Measurements from ENCODE around the gene MTHFSD. TPM values are rescaled to one million over a fixed set of nuclear protein-coding genes. Genes with fewer than 3 reads are reported as not detected.

MTHFSD gene
- total RNA-seq, 1 experiment from 2014 or later = 18.8 TPM

GRCh38 chr16:86509759-86510464, 45.1 kb downstream of the MTHFSD start:
- no peak overlapping the region for H2AFZ ChIP-seq (ENCODE audit: low read length)
- no peaks in the 10 kb centered on the region for H3K4me1 ChIP-seq (ENCODE audit: low read length)
- H3K4me2 ChIP-seq (ENCODE audit: low read depth, low read length, poor library complexity, severe bottlenecking) = no peak overlapping the region
- H3K9me2 ChIP-seq (replicated peaks; ENCODE audit: insufficient read depth, low read length) = no peaks in the 10 kb centered on the region
- no peak for DNase-seq
- no peaks in the 10 kb centered on the region for H3K27me3 ChIP-seq (ENCODE audit: low read length)
- no peaks in the 10 kb centered on the region for H3K9me3 ChIP-seq (ENCODE audit: low read length)
- H3K9ac ChIP-seq (ENCODE audit: low read length) = no peak overlapping the region
- H3K4me3 ChIP-seq (ENCODE audit: low read length) = no peak overlapping the region
- no peak overlapping the region for H3K27ac ChIP-seq (ENCODE audit: low read length)
- H3K79me2 ChIP-seq (ENCODE audit: low read length) = no peaks in the 10 kb centered on the region
- no peaks in the 10 kb centered on the region for H3K36me3 ChIP-seq (ENCODE audit: insufficient read depth, low read length)
- H4K20me1 ChIP-seq (ENCODE audit: insufficient read depth, low read depth, low read length) = no peaks in the 10 kb centered on the region

GRCh38 chr16:86508947-86509758, 45.9 kb downstream of the MTHFSD start:
- no peak for DNase-seq
- H3K9me3 ChIP-seq (ENCODE audit: low read length) = no peaks in the 10 kb centered on the region
- no peak overlapping the region for H3K4me3 ChIP-seq (ENCODE audit: low read length)
- H3K27ac ChIP-seq (ENCODE audit: low read length) = no peak overlapping the region
- H3K4me1 ChIP-seq (ENCODE audit: low read length) = no peaks in the 10 kb centered on the region
- no peaks in the 10 kb centered on the region for H4K20me1 ChIP-seq (ENCODE audit: insufficient read depth, low read depth, low read length)
- H3K27me3 ChIP-seq (ENCODE audit: low read length) = no peaks in the 10 kb centered on the region
- no peak overlapping the region for H3K4me2 ChIP-seq (ENCODE audit: low read depth, low read length, poor library complexity, severe bottlenecking)
- H2AFZ ChIP-seq (ENCODE audit: low read length) = no peak overlapping the region
- no peak overlapping the region for H3K9ac ChIP-seq (ENCODE audit: low read length)
- H3K79me2 ChIP-seq (ENCODE audit: low read length) = no peaks in the 10 kb centered on the region
- H3K9me2 ChIP-seq (replicated peaks; ENCODE audit: insufficient read depth, low read length) = no peaks in the 10 kb centered on the region
- H3K36me3 ChIP-seq (ENCODE audit: insufficient read depth, low read length) = no peaks in the 10 kb centered on the region

GRCh38 chr16:86508028-86508946, 46.7 kb downstream of the MTHFSD start:
- no peaks in the 10 kb centered on the region for H3K79me2 ChIP-seq (ENCODE audit: low read length)
- no peak overlapping the region for H3K27ac ChIP-seq (ENCODE audit: low read length)
- no peaks in the 10 kb centered on the region for H3K9me3 ChIP-seq (ENCODE audit: low read length)
- H3K36me3 ChIP-seq (ENCODE audit: insufficient read depth, low read length) = no peaks in the 10 kb centered on the region
- DNase-seq = no peak
- H3K4me2 ChIP-seq (ENCODE audit: low read depth, low read length, poor library complexity, severe bottlenecking) = no peak overlapping the region
- H3K4me1 ChIP-seq (ENCODE audit: low read length) = no peaks in the 10 kb centered on the region
- no peaks in the 10 kb centered on the region for H3K9me2 ChIP-seq (replicated peaks; ENCODE audit: insufficient read depth, low read length)
- no peaks in the 10 kb centered on the region for H4K20me1 ChIP-seq (ENCODE audit: insufficient read depth, low read depth, low read length)
- H2AFZ ChIP-seq (ENCODE audit: low read length) = no peak overlapping the region
- H3K27me3 ChIP-seq (ENCODE audit: low read length) = no peaks in the 10 kb centered on the region
- H3K4me3 ChIP-seq (ENCODE audit: low read length) = no peak overlapping the region
- no peak overlapping the region for H3K9ac ChIP-seq (ENCODE audit: low read length)

- Histone ChIP-seq H4K20me1 (ENCODE audit: insufficient read depth, low read depth, low read length) (no peaks in the 10 kb centered on the region), H3K9ac (ENCODE audit: low read length) (no peak overlapping the region), H3K79me2 (ENCODE audit: low read length) (no peaks in the 10 kb centered on the region), H2AFZ (ENCODE audit: low read length) (no peak overlapping the region), H3K27ac (ENCODE audit: low read length) (no peak overlapping the region), H3K4me3 (ENCODE audit: low read length) (no peak overlapping the region), H3K9me2 (replicated peaks; ENCODE audit: insufficient read depth, low read length) (no peaks in the 10 kb centered on the region), H3K36me3 (ENCODE audit: insufficient read depth, low read length) (no peaks in the 10 kb centered on the region), H3K27me3 (ENCODE audit: low read length) (no peaks in the 10 kb centered on the region), H3K4me2 (ENCODE audit: low read depth, low read length, poor library complexity, severe bottlenecking) (no peak overlapping the region), H3K9me3 (ENCODE audit: low read length) (no peaks in the 10 kb centered on the region), H3K4me1 (ENCODE audit: low read length) (no peaks in the 10 kb centered on the region)
- no peak for DNase-seq
Measured at GRCh38 chr16:86507173-86508027, 47.6 kb downstream of the MTHFSD start.

GRCh38 chr16:86505899-86506864, 48.9 kb downstream of the MTHFSD start:
- H2AFZ ChIP-seq (ENCODE audit: low read length) = no peak overlapping the region
- H3K36me3 ChIP-seq (ENCODE audit: insufficient read depth, low read length) = no peaks in the 10 kb centered on the region
- H3K4me2 ChIP-seq (ENCODE audit: low read depth, low read length, poor library complexity, severe bottlenecking) = no peak overlapping the region
- no peaks in the 10 kb centered on the region for H3K79me2 ChIP-seq (ENCODE audit: low read length)
- H3K27ac ChIP-seq (ENCODE audit: low read length) = no peak overlapping the region
- H3K4me1 ChIP-seq (ENCODE audit: low read length) = no peaks in the 10 kb centered on the region
- DNase-seq = no peak
- no peaks in the 10 kb centered on the region for H4K20me1 ChIP-seq (ENCODE audit: insufficient read depth, low read depth, low read length)
- no peak overlapping the region for H3K9ac ChIP-seq (ENCODE audit: low read length)
- H3K9me3 ChIP-seq (ENCODE audit: low read length) = no peaks in the 10 kb centered on the region
- H3K27me3 ChIP-seq (ENCODE audit: low read length) = no peaks in the 10 kb centered on the region
- no peak overlapping the region for H3K4me3 ChIP-seq (ENCODE audit: low read length)
- H3K9me2 ChIP-seq (replicated peaks; ENCODE audit: insufficient read depth, low read length) = no peaks in the 10 kb centered on the region

- no peaks in the 10 kb centered on the region for H3K36me3 ChIP-seq (ENCODE audit: insufficient read depth, low read length)
- no peaks in the 10 kb centered on the region for H3K9me2 ChIP-seq (replicated peaks; ENCODE audit: insufficient read depth, low read length)
- no peaks in the 10 kb centered on the region for H3K9me3 ChIP-seq (ENCODE audit: low read length)
- H2AFZ ChIP-seq (ENCODE audit: low read length) = no peak overlapping the region
- no peak for DNase-seq
- no peak overlapping the region for H3K4me3 ChIP-seq (ENCODE audit: low read length)
- H3K4me1 ChIP-seq (ENCODE audit: low read length) = no peaks in the 10 kb centered on the region
- no peaks in the 10 kb centered on the region for H4K20me1 ChIP-seq (ENCODE audit: insufficient read depth, low read depth, low read length)
- no peaks in the 10 kb centered on the region for H3K27me3 ChIP-seq (ENCODE audit: low read length)
- H3K4me2 ChIP-seq (ENCODE audit: low read depth, low read length, poor library complexity, severe bottlenecking) = no peak overlapping the region
- no peaks in the 10 kb centered on the region for H3K79me2 ChIP-seq (ENCODE audit: low read length)
- H3K9ac ChIP-seq (ENCODE audit: low read length) = no peak overlapping the region
- H3K27ac ChIP-seq (ENCODE audit: low read length) = no peak overlapping the region
Measured at GRCh38 chr16:86505185-86505898, 49.7 kb downstream of the MTHFSD start.

Measured in Karpas-422 (cell line).